GM23338 (cell line): ENCODE measurements around the gene SLC41A3. TPM values are rescaled to one million over a fixed set of nuclear protein-coding genes. Genes with fewer than 3 reads are reported as not detected.

Experiments used
- ATAC-seq: fragments of 200-7000 bp; cut with Tn5 transposase; 3 replicates; pipeline ENCODE4 v1.9.1; 2020
- DNase-seq: peaks from one replicate; pipeline ENCODE4 v3.0.0-alpha.2; 2015; ENCODE audit warnings: low spot score
- H2AFZ ChIP-seq: fragments of 200-600 bp; sonication (generic); 2 replicates; pipeline ENCODE4 v1.8.0; 2016; ENCODE audit warnings: antibody characterized with exemption, mild to moderate bottlenecking, moderate library complexity
- H3F3A ChIP-seq: fragments of 200-600 bp; sonication (generic); replicated peaks from 2 replicates; pipeline ENCODE4 v1.8.0; 2017; ENCODE audit warnings: antibody characterized with exemption, mixed run types, low read depth
- H3K27ac ChIP-seq: fragments of 200-600 bp; sonication (generic); 2 replicates; pipeline ENCODE4 v1.6.1; 2016; ENCODE audit warnings: low read depth
- H3K27me3 ChIP-seq: fragments of 200-600 bp; sonication (generic); 2 replicates; pipeline ENCODE4 v1.8.0; 2016; ENCODE audit warnings: mild to moderate bottlenecking, mixed run types, moderate library complexity; ENCODE audit not compliant: insufficient read depth
- H3K36me3 ChIP-seq: fragments of 200-600 bp; sonication (generic); 2 replicates; pipeline ENCODE4 v1.8.0; 2016; ENCODE audit warnings: mild to moderate bottlenecking; ENCODE audit not compliant: insufficient read depth
- H3K4me1 ChIP-seq: fragments of 200-600 bp; sonication (generic); 2 replicates; pipeline ENCODE4 v1.8.0; 2016; ENCODE audit warnings: mild to moderate bottlenecking, moderate library complexity; ENCODE audit not compliant: insufficient read depth
- H3K4me2 ChIP-seq: fragments of 200-600 bp; sonication (generic); 2 replicates; pipeline ENCODE4 v1.7.1; 2017; ENCODE audit warnings: mixed run types
- H3K4me3 ChIP-seq: fragments of 200-600 bp; sonication (generic); 2 replicates; pipeline ENCODE4 v1.6.1; 2016; ENCODE audit warnings: mixed run types
- H3K79me2 ChIP-seq: fragments of 200-600 bp; sonication (generic); replicated peaks from 2 replicates; pipeline ENCODE4 v1.8.0; 2017; ENCODE audit warnings: mild to moderate bottlenecking; ENCODE audit not compliant: insufficient read depth
- H3K9me2 ChIP-seq: fragments of 200-600 bp; sonication (generic); 2 replicates; pipeline ENCODE4 v1.8.0; 2017; ENCODE audit not compliant: insufficient read depth
- H4K20me1 ChIP-seq: fragments of 200-600 bp; sonication (generic); replicated peaks from 2 replicates; pipeline ENCODE4 v1.8.0; 2017; ENCODE audit warnings: mild to moderate bottlenecking; ENCODE audit not compliant: insufficient read depth
- H3K27ac Mint-ChIP-seq: 2 replicates; pipeline ENCODE4 v1.8.0; 2020; ENCODE audit warnings: inconsistent platforms, mild to moderate bottlenecking, moderate library complexity, mixed read lengths
- H3K27me3 Mint-ChIP-seq: 3 replicates; pipeline ENCODE4 v1.8.0; 2022; ENCODE audit warnings: low read depth, mild to moderate bottlenecking, moderate library complexity, mixed read lengths, inconsistent platforms; ENCODE audit not compliant: insufficient read depth, poor library complexity
- H3K36me3 Mint-ChIP-seq: 3 replicates; pipeline ENCODE4 v1.8.0; 2021; ENCODE audit warnings: low read depth, mild to moderate bottlenecking, inconsistent platforms, moderate library complexity, mixed read lengths
- H3K4me1 Mint-ChIP-seq: 3 replicates; pipeline ENCODE4 v1.8.0; 2020; ENCODE audit warnings: mild to moderate bottlenecking, inconsistent platforms, mixed read lengths
- H3K4me3 Mint-ChIP-seq: 3 replicates; pipeline ENCODE4 v1.8.0; 2021; ENCODE audit warnings: moderate library complexity, mild to moderate bottlenecking, inconsistent platforms, mixed read lengths
- H3K9me3 Mint-ChIP-seq: 3 replicates; pipeline ENCODE4 v1.8.0; 2020; ENCODE audit warnings: moderate library complexity, mild to moderate bottlenecking, inconsistent platforms, mixed read lengths
- ETS1 ChIP-seq: IDR thresholded peaks from 2 replicates; pipeline ENCODE4 v1.6.1; 2016; ENCODE audit warnings: antibody characterized with exemption
- REST ChIP-seq: IDR thresholded peaks from one replicate; pipeline ENCODE4 v1.6.1; 2018; ENCODE audit warnings: antibody characterized with exemption; ENCODE audit not compliant: unreplicated experiment
- STAT1 ChIP-seq: IDR thresholded peaks from one replicate; pipeline ENCODE4 v1.6.1; 2016; ENCODE audit warnings: antibody characterized with exemption; ENCODE audit not compliant: unreplicated experiment
- polyA plus RNA-seq: library from polyadenylated mRNA; unstranded; fragments of >200 nt; fragmentation: Nextera tagmentation; extraction: Ambion mirVana; gene quantifications from 2 replicates; pipeline ENCODE4 v1.2.1, GENCODE V29; 2016
- total RNA-seq: library from RNA; depleted of rRNA; stranded (reverse); fragments of >200 nt; shearing (Covaris generic); gene quantifications from 2 replicates; pipeline ENCODE4 v1.2.3, GENCODE V29; 2014
- TF ChIP-seq, protein P1 (sequence below), 2 experiments: fragments of 200-600 bp in 1 of 2; sonication (generic) in 1 of 2; conservative IDR thresholded peaks; 2 replicates each; pipeline versions ENCODE4 v1.5.1 to v1.6.1; 2016 to 2017; ENCODE audit warnings: antibody characterized with exemption in 2 of 2, low read depth in 2 of 2, mild to moderate bottlenecking in 2 of 2, moderate library complexity in 1 of 2

SLC41A3 gene
- total and polyA plus RNA-seq, 2 experiments from 2014 or later: 12.1 to 29.8 TPM

DNA sequence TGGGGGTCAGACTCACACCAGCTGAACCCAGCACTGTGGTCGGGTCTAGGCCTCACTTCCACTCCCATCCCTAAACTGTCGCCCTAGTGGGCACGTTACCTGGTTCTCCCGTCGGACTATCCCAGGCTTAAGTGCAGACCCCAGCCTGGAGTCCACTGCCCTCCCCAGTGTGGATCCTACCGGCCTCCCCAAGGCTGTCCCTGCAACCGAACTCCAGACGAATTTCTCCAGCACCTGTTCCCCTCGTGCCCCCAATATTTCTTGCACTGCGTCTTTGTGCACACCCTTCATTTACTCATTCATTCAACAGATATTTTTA is 26.5 kb downstream of the SLC41A3 start:
- Histone ChIP-seq H3K4me2 (no peak overlapping the region), H2AFZ (no peak overlapping the region), H3K4me1 (no peaks in the 10 kb centered on the region), H3K4me3 (no peak overlapping the region), H3K36me3 (no peaks in the 10 kb centered on the region), H3K27me3 (no peaks in the 10 kb centered on the region), H3K27ac (no peak overlapping the region), H3K9me2 (no peaks in the 10 kb centered on the region), H3F3A (no peaks in the 10 kb centered on the region), H3K79me2 (no peaks in the 10 kb centered on the region), H4K20me1 (no peaks in the 10 kb centered on the region)
- Mint-ChIP-seq H3K27me3 (peaks cover 6% of the 10 kb centered on the region), H3K36me3 (no peaks in the 10 kb centered on the region; the same call in 2 of the 3 replicates), H3K4me3 (no peak overlapping the region), H3K27ac (no peak overlapping the region; the same call in 1 of the 2 replicates), H3K4me1 (peaks cover 7% of the 10 kb centered on the region), H3K9me3 (no peaks in the 10 kb centered on the region)
- ATAC-seq: no peak
- DNase-seq: no peak
- TF ChIP-seq, protein P1, sequence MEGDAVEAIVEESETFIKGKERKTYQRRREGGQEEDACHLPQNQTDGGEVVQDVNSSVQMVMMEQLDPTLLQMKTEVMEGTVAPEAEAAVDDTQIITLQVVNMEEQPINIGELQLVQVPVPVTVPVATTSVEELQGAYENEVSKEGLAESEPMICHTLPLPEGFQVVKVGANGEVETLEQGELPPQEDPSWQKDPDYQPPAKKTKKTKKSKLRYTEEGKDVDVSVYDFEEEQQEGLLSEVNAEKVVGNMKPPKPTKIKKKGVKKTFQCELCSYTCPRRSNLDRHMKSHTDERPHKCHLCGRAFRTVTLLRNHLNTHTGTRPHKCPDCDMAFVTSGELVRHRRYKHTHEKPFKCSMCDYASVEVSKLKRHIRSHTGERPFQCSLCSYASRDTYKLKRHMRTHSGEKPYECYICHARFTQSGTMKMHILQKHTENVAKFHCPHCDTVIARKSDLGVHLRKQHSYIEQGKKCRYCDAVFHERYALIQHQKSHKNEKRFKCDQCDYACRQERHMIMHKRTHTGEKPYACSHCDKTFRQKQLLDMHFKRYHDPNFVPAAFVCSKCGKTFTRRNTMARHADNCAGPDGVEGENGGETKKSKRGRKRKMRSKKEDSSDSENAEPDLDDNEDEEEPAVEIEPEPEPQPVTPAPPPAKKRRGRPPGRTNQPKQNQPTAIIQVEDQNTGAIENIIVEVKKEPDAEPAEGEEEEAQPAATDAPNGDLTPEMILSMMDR (conservative IDR thresholded peaks at IDR 0.05; ENCODE audit: low read depth in 2 of 2): no peak
- TF ChIP-seq ETS1: no peak

- Histone ChIP-seq H3F3A (no peaks in the 10 kb centered on the region), H3K4me3 (no peak overlapping the region), H3K9me2 (no peaks in the 10 kb centered on the region), H3K27ac (no peak overlapping the region), H3K79me2 (no peaks in the 10 kb centered on the region), H4K20me1 (no peaks in the 10 kb centered on the region), H2AFZ (no peak overlapping the region), H3K36me3 (no peaks in the 10 kb centered on the region), H3K4me1 (no peaks in the 10 kb centered on the region), H3K27me3 (no peaks in the 10 kb centered on the region), H3K4me2 (no peak overlapping the region)
- Mint-ChIP-seq H3K4me1 (peaks cover 7% of the 10 kb centered on the region), H3K27me3 (peaks cover 6% of the 10 kb centered on the region), H3K27ac (no peak overlapping the region), H3K36me3 (no peaks in the 10 kb centered on the region; the same call in 2 of the 3 replicates), H3K4me3 (no peak overlapping the region), H3K9me3 (no peaks in the 10 kb centered on the region)
- TF ChIP-seq STAT1: no peak
- ATAC-seq: no peak
- no peak for DNase-seq
Observed at GRCh38 chr3:126056681-126057500, 27.0 kb downstream of the SLC41A3 start.

DNA sequence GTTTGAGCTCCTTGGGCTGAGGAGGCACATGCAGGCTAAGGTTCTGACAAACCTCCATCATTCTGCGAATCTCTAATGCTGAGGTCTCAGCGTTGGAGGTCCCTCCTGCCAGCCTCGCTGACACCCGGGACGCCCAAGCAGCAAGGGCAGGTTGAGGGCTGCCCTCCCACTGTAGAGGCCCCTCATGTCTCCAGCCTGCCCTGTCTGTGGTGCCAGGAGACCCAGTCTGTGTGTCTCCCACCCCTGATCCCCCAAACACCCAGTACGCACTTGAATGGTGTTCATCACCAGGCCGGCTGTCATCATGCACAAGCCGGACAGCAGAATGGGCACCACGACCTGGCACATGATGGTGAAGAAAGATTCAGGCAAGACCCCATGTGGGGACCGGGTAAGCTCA is 27.8 kb downstream of the SLC41A3 start:
- H3K79me2 ChIP-seq: no peaks in the 10 kb centered on the region
- H3K4me1 ChIP-seq: no peaks in the 10 kb centered on the region
- no peaks in the 10 kb centered on the region for H3K36me3 ChIP-seq
- Mint-ChIP-seq H3K27ac (no peak overlapping the region), H3K9me3 (no peaks in the 10 kb centered on the region), H3K27me3 (peaks cover 6% of the 10 kb centered on the region), H3K4me1 (peaks cover 7% of the 10 kb centered on the region), H3K4me3 (no peak overlapping the region), H3K36me3 (no peaks in the 10 kb centered on the region; the same call in 2 of the 3 replicates)
- no peak overlapping the region for H3K4me2 ChIP-seq
- H3K9me2 ChIP-seq: no peaks in the 10 kb centered on the region
- no peaks in the 10 kb centered on the region for H3F3A ChIP-seq
- no peaks in the 10 kb centered on the region for H4K20me1 ChIP-seq
- no peak overlapping the region for H2AFZ ChIP-seq
- no peak for ATAC-seq
- DNase-seq: no peak
- no peaks in the 10 kb centered on the region for H3K27me3 ChIP-seq
- H3K4me3 ChIP-seq: no peak overlapping the region
- H3K27ac ChIP-seq: no peak overlapping the region
- no peak for TF ChIP-seq ETS1
- no peak for TF ChIP-seq REST
